Measurements from ENCODE around the gene CUX1.

DNA sequence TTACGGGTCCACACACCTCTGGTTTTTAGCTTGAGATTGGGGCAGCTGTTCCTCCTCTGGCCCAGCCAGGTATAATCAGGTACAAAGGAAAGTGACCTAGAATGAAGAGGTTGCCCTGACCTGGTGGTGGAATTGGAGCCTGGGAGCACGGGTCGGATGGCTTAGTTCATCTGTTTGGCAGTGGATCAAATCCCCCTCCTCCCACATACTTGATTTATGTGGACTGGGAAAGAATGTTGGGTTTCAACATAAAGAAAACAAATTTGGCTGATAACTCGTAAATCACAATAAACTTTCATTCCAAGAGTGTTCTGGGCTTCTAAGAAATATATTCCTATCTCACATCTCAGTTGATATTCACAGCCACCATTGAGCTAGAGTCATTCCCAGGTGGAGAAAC lies 186.8 kb downstream of the CUX1 start:
- TF ChIP-seq, protein P1, sequence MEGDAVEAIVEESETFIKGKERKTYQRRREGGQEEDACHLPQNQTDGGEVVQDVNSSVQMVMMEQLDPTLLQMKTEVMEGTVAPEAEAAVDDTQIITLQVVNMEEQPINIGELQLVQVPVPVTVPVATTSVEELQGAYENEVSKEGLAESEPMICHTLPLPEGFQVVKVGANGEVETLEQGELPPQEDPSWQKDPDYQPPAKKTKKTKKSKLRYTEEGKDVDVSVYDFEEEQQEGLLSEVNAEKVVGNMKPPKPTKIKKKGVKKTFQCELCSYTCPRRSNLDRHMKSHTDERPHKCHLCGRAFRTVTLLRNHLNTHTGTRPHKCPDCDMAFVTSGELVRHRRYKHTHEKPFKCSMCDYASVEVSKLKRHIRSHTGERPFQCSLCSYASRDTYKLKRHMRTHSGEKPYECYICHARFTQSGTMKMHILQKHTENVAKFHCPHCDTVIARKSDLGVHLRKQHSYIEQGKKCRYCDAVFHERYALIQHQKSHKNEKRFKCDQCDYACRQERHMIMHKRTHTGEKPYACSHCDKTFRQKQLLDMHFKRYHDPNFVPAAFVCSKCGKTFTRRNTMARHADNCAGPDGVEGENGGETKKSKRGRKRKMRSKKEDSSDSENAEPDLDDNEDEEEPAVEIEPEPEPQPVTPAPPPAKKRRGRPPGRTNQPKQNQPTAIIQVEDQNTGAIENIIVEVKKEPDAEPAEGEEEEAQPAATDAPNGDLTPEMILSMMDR (IDR thresholded peaks at IDR 0.05): no peak
- no peak for TF ChIP-seq POLR2A (IDR thresholded peaks at IDR 0.05)

Measured in lower leg skin (tissue), 3 donors.